ENCODE results near the gene PPCDC.

DNA sequence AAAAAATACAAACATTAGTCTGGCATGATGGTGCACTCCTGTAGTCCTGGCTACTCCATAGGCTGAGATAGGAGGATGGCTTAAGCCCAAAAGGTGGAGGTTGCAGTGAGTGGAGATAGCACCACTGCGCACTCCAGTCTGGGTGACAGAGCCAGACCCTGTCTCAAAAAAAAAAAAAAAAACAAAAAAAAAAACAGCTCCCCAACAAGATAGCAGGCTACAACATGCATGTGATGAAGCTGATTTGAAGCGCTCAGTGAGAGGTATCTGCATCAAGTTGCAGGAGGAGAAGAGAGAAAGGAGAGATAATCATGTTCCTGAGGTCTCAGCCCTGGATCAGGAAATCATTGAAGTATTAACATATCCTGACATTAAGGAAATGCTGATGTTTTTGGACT lies 608 bp upstream of the PPCDC start:
- TF ChIP-seq, protein P1, sequence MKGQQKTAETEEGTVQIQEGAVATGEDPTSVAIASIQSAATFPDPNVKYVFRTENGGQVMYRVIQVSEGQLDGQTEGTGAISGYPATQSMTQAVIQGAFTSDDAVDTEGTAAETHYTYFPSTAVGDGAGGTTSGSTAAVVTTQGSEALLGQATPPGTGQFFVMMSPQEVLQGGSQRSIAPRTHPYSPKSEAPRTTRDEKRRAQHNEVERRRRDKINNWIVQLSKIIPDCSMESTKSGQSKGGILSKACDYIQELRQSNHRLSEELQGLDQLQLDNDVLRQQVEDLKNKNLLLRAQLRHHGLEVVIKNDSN (IDR thresholded peaks at IDR 0.05): no peak
- TF ChIP-seq, protein P2, sequence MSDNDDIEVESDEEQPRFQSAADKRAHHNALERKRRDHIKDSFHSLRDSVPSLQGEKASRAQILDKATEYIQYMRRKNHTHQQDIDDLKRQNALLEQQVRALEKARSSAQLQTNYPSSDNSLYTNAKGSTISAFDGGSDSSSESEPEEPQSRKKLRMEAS (IDR thresholded peaks at IDR 0.05): no peak
- TF ChIP-seq CREB1 (IDR thresholded peaks at IDR 0.05; ENCODE audit: low read depth): no peak
- TF ChIP-seq TAF1 (IDR thresholded peaks at IDR 0.05; ENCODE audit: low read depth): no peak
- TF ChIP-seq EGR1 (IDR thresholded peaks at IDR 0.05): no peak
- TF ChIP-seq RAD21 (IDR thresholded peaks at IDR 0.05; ENCODE audit: low read depth): no peak
- no peak for TF ChIP-seq TCF12 (IDR thresholded peaks at IDR 0.05; ENCODE audit: low read depth)
- TF ChIP-seq, protein P3, sequence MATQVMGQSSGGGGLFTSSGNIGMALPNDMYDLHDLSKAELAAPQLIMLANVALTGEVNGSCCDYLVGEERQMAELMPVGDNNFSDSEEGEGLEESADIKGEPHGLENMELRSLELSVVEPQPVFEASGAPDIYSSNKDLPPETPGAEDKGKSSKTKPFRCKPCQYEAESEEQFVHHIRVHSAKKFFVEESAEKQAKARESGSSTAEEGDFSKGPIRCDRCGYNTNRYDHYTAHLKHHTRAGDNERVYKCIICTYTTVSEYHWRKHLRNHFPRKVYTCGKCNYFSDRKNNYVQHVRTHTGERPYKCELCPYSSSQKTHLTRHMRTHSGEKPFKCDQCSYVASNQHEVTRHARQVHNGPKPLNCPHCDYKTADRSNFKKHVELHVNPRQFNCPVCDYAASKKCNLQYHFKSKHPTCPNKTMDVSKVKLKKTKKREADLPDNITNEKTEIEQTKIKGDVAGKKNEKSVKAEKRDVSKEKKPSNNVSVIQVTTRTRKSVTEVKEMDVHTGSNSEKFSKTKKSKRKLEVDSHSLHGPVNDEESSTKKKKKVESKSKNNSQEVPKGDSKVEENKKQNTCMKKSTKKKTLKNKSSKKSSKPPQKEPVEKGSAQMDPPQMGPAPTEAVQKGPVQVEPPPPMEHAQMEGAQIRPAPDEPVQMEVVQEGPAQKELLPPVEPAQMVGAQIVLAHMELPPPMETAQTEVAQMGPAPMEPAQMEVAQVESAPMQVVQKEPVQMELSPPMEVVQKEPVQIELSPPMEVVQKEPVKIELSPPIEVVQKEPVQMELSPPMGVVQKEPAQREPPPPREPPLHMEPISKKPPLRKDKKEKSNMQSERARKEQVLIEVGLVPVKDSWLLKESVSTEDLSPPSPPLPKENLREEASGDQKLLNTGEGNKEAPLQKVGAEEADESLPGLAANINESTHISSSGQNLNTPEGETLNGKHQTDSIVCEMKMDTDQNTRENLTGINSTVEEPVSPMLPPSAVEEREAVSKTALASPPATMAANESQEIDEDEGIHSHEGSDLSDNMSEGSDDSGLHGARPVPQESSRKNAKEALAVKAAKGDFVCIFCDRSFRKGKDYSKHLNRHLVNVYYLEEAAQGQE (IDR thresholded peaks at IDR 0.05; ENCODE audit: low read depth): no peak
- TF ChIP-seq TEAD4 (IDR thresholded peaks at IDR 0.05): no peak
- TF ChIP-seq CEBPB (IDR thresholded peaks at IDR 0.05): no peak

All from Ishikawa (cell line).